SH-SY5Y (cell line): Measurements from ENCODE around the gene PDGFB.

Source experiments
- GATA2 ChIP-seq: IDR thresholded peaks from 2 replicates; pipeline ENCODE4 v1.6.1; 2011; ENCODE audit warnings: mild to moderate bottlenecking, low read depth, low read length
- GATA3 ChIP-seq: IDR thresholded peaks from 2 replicates; pipeline ENCODE4 v1.6.1; 2011; ENCODE audit warnings: low read depth, mild to moderate bottlenecking, low read length, moderate library complexity

DNA sequence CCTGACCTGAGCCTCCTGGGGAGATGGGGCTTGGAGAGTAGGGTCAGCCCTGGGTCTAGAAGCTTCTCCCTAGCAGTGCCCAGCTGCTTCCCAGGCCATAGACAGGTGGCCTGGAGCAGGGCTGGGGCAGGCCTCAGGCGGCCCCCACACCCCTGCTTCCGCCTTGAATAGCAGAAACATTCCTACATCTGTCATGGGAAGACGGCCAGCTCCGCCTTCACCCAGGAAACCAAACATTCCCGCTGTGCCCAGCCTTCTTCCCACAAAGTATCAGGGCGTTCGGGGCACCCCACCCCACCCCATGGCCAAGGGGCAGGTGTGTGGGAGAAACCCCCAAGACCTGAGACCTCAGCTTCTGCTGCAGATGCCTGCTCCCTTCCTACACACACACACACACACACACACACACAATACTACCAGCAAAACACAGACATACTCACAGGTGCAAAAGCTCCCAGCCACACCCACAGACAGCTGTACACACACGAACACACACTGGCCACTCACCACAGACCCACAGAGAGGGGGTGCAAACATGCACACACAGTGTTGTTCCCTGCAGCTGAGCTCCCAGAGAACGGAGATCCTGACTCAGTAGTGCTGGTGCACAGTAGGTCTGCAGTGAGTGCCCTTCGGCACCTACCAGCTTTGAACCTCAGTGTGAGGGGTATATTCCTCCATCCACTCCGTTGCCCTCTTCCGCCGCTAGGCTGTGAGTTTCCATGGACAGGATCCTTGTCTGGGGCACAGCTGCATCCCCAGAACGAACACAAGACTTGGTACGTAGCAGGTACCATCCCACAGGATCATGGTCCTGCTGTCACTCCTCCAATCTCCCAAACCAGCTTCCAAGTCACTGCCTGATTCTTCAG lies 37.4 kb downstream of the PDGFB start:
- TF ChIP-seq GATA3, result no peak
- no peak for TF ChIP-seq GATA2
